GM21390 (cell line): ENCODE measurements around the gene SNTG2.
"Not testable (repeated sequence)": the region's sequence is repeated elsewhere in the genome, so short reads cannot be mapped to it uniquely, and the experiment has no call there.

Experiments used
- ATAC-seq: cut with Tn5 transposase; IDR thresholded peaks from one replicate; pipeline ENCODE4 v1.9.1; 2021; ENCODE audit not compliant: unreplicated experiment

Gene SNTG2

DNA sequence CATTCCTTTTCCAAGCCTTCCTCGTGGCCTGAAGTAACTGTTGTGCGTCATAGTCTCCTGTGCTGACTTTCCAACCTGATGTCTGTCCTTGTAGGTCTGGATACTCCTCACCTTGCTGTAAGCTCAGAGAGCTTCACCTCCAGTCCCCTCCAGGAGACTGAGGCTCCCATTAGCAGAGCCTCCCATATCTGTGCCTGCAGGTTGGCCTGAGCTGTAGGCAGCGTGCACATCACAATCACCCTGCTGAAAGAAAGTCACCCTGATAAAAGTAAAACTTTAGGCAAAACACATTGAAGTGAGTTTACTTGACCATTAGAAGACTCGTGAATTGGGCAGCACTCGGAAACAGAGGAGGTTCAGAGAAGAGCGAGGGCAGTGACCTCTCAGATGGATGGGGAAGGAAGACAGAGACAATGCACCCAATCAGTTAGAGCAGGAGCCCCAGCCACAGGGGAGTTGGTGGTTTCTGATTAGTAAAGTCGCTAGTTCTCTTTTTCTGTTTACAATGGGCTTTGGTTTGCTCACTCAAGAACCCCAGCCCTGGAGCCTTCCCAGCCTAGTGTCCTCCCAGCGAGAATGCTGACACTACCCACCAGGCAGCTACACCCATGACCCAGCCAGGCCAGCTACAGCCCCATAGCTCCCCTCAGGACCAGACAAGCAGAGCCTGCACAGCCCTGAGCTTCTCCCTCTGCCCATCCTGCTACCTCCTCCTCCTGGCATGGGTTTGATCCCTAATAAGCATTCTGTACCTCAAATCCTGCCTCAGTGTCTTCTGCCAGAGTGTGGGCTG lies 450.5 kb downstream of the SNTG2 start:
- ATAC-seq, result no peak

DNA sequence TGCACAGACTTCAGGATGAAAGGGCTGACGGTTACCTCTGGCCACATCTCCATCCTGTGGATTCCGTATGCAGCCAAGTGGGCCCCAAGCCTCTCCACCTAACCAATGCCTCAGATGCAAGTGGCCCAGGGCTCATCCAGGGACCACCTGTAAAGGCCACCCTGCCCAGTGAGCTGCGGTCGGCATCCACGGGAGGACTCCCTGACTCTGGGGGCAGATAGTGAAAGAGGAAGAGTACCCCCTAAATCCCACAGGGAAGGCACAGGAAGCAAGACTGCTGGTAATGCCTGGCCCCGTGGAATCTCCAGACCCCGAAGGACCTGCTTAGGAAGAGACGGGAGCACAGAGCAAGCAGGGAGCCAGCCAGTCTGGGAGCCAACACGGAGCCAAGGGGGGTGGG lies 451.4 kb downstream of the SNTG2 start:
- ATAC-seq, result no peak

DNA sequence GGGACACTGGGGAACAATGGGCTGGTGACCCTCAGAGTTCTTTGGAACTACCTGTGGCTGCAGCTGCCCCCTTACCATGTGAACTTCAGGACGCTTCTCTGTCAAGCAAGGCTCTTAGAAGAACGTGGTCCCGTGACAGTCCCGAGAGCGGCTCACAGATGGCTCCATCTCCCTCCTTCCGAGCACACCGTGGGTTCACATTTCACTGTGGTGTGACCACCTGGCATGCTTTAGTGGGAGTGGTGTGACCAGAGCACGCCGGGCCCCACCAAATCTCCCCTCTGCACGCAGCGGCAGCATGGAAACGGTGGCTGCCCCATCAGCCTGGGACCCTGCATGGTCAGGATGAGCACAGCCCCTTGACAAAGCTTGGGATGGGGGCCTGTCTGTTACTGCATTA lies 452.9 kb downstream of the SNTG2 start:
- no peak for ATAC-seq

DNA sequence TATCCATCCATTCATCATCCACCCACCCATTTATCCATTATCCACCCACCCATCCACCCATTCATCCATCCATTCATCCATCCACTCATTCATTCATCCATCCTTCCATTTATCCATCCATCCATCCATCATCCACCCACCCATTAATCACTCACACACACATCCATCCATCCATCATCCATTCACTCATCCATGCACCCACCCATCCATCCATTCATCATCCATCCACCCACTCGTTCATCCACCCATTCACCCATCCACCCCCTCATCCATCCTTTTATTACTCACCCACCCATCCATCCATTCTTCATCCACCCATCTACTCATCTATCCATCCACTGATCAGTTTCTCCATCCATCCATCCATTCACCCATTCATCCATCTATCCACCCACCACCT lies 454.5 kb downstream of the SNTG2 start:
- no peak for ATAC-seq

DNA sequence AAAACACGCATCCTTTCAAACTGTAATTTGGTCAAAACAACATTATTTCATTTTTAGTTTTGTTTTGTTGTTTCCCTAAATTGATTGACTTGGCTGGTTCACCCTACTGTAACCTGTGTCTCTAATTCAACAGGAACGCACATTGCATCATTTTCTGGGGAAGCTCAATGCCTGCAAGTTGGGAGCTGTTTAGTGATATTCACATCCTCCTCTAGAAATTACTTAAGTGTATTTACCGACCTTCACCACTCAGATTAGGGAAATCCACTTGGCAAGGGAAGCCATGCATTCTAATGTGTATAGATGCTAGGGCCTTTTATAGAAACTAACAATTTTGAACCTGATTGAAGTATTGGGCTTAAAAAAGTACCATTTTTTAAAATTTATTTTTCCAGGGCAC lies 455.3 kb downstream of the SNTG2 start:
- ATAC-seq, result no peak

DNA sequence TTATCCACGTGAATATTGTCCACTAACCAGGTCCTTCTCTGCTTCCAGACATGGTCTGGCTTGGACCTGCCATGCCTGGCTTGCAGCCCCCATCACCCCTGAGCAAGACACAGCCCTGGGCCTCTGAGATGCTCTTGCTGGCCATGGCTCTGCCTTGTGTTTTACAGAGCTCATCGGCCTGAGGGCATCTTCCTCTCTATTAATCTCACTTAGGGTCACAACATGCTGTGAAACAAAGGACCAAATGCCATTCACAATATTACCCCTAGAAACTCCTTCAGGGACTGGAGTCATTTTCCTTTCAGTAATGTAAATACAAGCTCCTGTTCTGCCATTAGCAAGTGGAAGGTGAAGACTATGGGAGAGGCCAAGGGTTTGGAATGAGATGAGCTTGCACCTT lies 455.8 kb downstream of the SNTG2 start:
- no peak for ATAC-seq

DNA sequence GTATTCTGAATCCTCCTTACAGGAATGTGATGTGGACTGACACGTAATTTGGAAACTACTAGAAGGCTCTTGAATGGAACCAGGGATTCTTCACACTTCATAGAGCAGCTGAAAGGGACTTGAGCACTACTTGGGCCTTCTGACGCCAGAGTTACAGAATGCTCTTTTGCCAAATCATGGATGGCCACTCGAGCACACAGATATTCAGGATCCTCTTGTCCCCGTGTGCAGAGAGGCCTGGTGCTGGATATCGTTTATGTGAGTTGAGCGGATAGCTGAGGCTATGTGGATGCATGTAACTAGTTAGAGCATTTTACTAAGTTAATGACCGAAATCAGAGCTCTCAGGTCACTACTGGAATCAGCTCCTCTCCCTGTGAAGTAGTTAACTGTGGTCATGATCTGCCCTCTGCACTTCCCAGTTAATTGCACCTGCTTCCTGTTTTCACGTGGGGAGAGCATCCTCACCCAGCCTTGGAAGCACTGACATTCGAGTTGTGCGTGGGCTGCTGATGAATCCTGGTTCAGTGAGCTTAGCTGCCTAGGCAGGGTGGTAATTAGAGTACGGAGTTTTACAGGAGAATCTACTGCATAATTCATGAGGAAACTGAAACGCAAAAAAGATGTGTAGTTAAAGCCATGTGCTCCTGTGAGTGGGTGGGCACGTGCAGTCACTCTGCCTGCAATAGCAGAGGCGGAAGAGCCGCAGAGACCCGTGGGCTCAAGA lies 457.5 kb downstream of the SNTG2 start:
- no peak for ATAC-seq

DNA sequence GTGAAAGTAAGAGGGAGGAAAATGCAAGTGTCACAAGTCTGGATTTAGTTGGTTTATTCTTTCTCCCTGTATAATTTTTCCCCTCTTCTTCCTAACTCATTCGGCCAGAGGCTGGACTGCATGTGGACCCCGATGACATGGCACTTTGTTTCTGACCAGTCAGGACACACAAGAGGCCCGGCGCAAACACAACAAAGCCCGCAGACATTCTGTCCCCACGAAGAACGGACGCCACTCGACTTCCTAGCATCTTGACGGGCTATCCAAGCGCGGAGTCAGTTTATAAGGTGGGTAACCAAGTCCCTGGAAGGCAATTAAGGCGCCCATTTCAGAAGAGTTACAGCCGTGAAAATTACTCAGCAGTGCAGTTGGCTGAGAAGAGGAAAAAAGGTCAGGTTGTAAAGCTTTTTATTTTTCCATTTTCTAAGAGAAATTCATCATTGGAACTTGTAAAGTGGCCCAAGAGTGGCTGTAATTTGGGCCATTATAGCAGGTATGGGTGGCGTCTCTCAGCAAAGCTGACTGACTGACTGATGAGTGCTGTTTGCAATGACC lies 462.6 kb downstream of the SNTG2 start, which contains the start of gene TPO:
TSS of gene TPO (plus strand) at position 308 of the 555 bp plus-strand sequence. CDS start 946 bp downstream, outside the sequence.
- no peak for ATAC-seq

DNA sequence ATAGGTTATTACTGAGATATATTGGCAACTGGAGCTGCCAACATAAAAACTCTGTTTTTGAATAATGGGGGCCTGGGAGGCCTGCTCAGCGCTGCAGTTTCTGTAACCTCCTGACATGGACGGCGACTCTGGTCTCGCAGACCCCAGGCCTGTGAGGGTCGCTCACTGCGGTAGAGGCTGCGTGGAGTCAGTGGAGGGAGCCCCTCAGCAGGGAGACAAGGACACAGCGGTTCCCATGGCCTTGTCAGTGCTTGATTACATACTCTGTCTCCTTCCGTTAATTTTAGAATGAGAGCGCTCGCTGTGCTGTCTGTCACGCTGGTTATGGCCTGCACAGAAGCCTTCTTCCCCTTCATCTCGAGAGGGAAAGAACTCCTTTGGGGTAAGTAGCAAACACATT lies 463.5 kb downstream of the SNTG2 start:
- no peak for ATAC-seq

DNA sequence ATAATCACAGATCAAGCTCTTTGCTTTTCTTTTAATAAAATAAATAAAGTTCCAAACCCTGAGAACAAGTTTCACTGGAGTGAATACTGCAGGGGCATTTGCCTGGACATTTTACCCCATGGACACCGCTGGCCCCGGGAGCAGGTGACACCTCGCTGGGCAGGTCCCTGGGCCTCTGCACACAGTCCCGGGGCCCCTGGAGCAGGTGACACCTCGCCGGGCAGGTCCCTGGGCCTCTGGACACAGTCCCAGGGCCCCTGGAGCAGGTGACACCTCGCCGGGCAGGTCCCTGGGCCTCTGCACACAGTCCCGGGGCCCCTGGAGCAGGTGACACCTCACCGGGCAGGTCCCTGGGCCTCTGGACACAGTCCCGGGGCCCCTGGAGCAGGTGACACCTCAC lies 464.3 kb downstream of the SNTG2 start:
- ATAC-seq, result not testable (repeated sequence)

DNA sequence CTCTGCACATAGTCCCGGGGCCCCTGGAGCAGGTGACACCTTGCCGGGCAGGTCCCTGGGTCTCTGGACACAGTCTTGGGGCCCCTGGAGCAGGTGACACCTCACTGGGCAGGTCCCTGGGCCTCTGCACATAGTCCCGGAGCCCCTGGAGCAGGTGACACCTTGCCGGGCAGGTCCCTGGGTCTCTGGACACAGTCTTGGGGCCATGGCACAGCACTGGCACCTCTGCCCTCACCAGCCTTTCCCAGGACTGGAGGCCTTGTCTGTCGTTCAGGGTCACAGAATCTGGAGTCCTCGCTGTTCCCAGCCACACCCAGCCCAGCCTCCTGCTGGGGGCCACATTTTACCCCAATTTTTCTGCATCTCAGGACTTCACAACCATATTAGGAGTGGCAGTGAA lies 464.9 kb downstream of the SNTG2 start:
- no peak for ATAC-seq
